Duodenal mucosa (tissue), 2 donors: ENCODE data around the gene OR1A1.
"Not testable (repeated sequence)": the region's sequence is repeated elsewhere in the genome, so short reads cannot be mapped to it uniquely, and the experiment has no call there.

Experiments
- H3K27ac ChIP-seq: one replicate; pipeline ENCODE4 v1.7.0; 2013; ENCODE audit warnings: low read depth, low read length
- H3K27me3 ChIP-seq, 2 donors: one replicate each; pipeline ENCODE4 v1.7.0; 2013; ENCODE audit warnings: low read length in 2 of 2, control low read depth in 1 of 2; ENCODE audit not compliant: insufficient read depth in 2 of 2, control insufficient read depth in 1 of 2
- H3K36me3 ChIP-seq, 2 donors: one replicate each; pipeline ENCODE4 v1.7.0; 2013; ENCODE audit warnings: low read length in 2 of 2, control low read depth in 1 of 2; ENCODE audit not compliant: insufficient read depth in 2 of 2, control insufficient read depth in 1 of 2
- H3K4me1 ChIP-seq, 2 donors: one replicate each; pipeline ENCODE4 v1.7.0; 2013; ENCODE audit warnings: low read length in 2 of 2, control low read depth in 1 of 2; ENCODE audit not compliant: insufficient read depth in 2 of 2, control insufficient read depth in 1 of 2
- H3K4me3 ChIP-seq, 2 donors: one replicate each; pipeline ENCODE4 v1.7.0; 2013; ENCODE audit warnings: low read length in 2 of 2, low read depth in 1 of 2
- H3K9ac ChIP-seq, 2 donors: one replicate each; pipeline ENCODE4 v1.7.0; 2013; ENCODE audit warnings: low read length in 2 of 2, low read depth in 1 of 2
- H3K9me3 ChIP-seq, 2 donors: one replicate each; pipeline ENCODE4 v1.7.0; 2013; ENCODE audit warnings: low read length in 2 of 2, control low read depth in 1 of 2; ENCODE audit not compliant: control insufficient read depth in 1 of 2

Gene OR1A1

GRCh38 chr17:3224721-3225352 is 17.4 kb downstream of the OR1A1 start:
- not testable (repeated sequence) for H3K9ac ChIP-seq, H3K36me3 ChIP-seq, H3K27ac ChIP-seq, H3K27me3 ChIP-seq, H3K4me1 ChIP-seq, H3K4me3 ChIP-seq, H3K9me3 ChIP-seq

- H3K27ac ChIP-seq, H3K4me1 ChIP-seq, H3K36me3 ChIP-seq, H3K4me3 ChIP-seq, H3K9me3 ChIP-seq, H3K27me3 ChIP-seq, H3K9ac ChIP-seq: not testable (repeated sequence)
Measured at GRCh38 chr17:3232300-3232699, 24.8 kb downstream of the OR1A1 start.

- H3K36me3 ChIP-seq, H3K27me3 ChIP-seq, H3K9me3 ChIP-seq, H3K4me1 ChIP-seq, H3K4me3 ChIP-seq, H3K9ac ChIP-seq, H3K27ac ChIP-seq: not testable (repeated sequence)
Measured at GRCh38 chr17:3238685-3239084, 31.2 kb downstream of the OR1A1 start.

- not testable (repeated sequence) for H3K9me3 ChIP-seq, H3K27me3 ChIP-seq, H3K9ac ChIP-seq, H3K27ac ChIP-seq, H3K4me3 ChIP-seq, H3K4me1 ChIP-seq, H3K36me3 ChIP-seq
Measured at GRCh38 chr17:3241044-3241443, 33.6 kb downstream of the OR1A1 start.

GRCh38 chr17:3244841-3245240 is 37.4 kb downstream of the OR1A1 start:
- H3K9me3 ChIP-seq, H3K36me3 ChIP-seq, H3K27me3 ChIP-seq, H3K27ac ChIP-seq, H3K9ac ChIP-seq, H3K4me1 ChIP-seq, H3K4me3 ChIP-seq: not testable (repeated sequence)

GRCh38 chr17:3249013-3249412 is 41.5 kb downstream of the OR1A1 start:
- not testable (repeated sequence) for H3K27me3 ChIP-seq, H3K4me1 ChIP-seq, H3K9me3 ChIP-seq, H3K27ac ChIP-seq, H3K9ac ChIP-seq, H3K4me3 ChIP-seq, H3K36me3 ChIP-seq

- H3K4me1 ChIP-seq, result no peaks in the 10 kb centered on the region
- H3K9ac ChIP-seq, result no peak overlapping the region
- H3K27ac ChIP-seq, result no peak overlapping the region
- no peaks in the 10 kb centered on the region for H3K9me3 ChIP-seq
- no peak overlapping the region for H3K4me3 ChIP-seq
- H3K36me3 ChIP-seq, result no peaks in the 10 kb centered on the region
- no peaks in the 10 kb centered on the region for H3K27me3 ChIP-seq
Measured at GRCh38 chr17:3256575-3256974, 49.1 kb downstream of the OR1A1 start.

GRCh38 chr17:3260163-3260562 is 52.7 kb downstream of the OR1A1 start:
- Histone ChIP-seq H3K4me1 (no peaks in the 10 kb centered on the region), H3K9ac (no peak overlapping the region)

GRCh38 chr17:3260600-3260999 is 53.1 kb downstream of the OR1A1 start:
- H3K9me3 ChIP-seq, result no peaks in the 10 kb centered on the region
- no peak overlapping the region for H3K9ac ChIP-seq

More at GRCh38 chr17:3260163-3260562, 52.7 kb downstream of the OR1A1 start:
- Histone ChIP-seq H3K27me3 (no peaks in the 10 kb centered on the region), H3K27ac (no peak overlapping the region), H3K9me3 (no peaks in the 10 kb centered on the region), H3K36me3 (no peaks in the 10 kb centered on the region), H3K4me3 (no peak overlapping the region)

More at GRCh38 chr17:3260600-3260999, 53.1 kb downstream of the OR1A1 start:
- Histone ChIP-seq H3K4me1 (no peaks in the 10 kb centered on the region), H3K4me3 (no peak overlapping the region), H3K27ac (no peak overlapping the region), H3K27me3 (no peaks in the 10 kb centered on the region), H3K36me3 (no peaks in the 10 kb centered on the region)
